Astrocyte (in vitro differentiated cells and primary cell): ENCODE measurements around the gene C9.

Experiments used
- EZH2 ChIP-seq: IDR thresholded peaks from 2 replicates; pipeline ENCODE4 v1.6.1; 2012; ENCODE audit warnings: mild to moderate bottlenecking, low read length, inconsistent platforms; ENCODE audit not compliant: insufficient read depth
- TF ChIP-seq, protein P1 (sequence below): IDR thresholded peaks from 2 replicates; pipeline ENCODE4 v1.5.1; 2011; ENCODE audit warnings: low read depth, mild to moderate bottlenecking, inconsistent platforms, low read length, moderate library complexity; ENCODE audit not compliant: insufficient read depth

DNA sequence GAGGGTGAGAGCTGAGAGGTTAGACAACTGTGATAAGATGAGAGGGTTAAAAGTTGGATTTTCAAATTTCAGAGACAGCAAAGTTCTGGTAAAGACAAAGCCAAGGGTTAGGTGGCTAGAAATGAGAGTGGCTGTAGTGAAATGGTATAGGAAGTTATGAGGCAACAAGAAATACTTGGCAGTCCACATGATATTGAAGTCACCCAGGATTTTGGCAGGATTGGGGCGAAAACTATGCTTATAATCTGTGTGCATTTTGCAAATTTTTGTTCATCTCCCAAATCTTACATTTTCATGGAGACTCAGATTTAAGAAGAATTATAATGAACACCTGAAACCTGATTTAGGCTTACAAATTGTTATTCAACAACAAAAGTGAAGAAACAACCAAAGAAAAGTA, 35.6 kb downstream of the C9 start:
- TF ChIP-seq, protein P1, sequence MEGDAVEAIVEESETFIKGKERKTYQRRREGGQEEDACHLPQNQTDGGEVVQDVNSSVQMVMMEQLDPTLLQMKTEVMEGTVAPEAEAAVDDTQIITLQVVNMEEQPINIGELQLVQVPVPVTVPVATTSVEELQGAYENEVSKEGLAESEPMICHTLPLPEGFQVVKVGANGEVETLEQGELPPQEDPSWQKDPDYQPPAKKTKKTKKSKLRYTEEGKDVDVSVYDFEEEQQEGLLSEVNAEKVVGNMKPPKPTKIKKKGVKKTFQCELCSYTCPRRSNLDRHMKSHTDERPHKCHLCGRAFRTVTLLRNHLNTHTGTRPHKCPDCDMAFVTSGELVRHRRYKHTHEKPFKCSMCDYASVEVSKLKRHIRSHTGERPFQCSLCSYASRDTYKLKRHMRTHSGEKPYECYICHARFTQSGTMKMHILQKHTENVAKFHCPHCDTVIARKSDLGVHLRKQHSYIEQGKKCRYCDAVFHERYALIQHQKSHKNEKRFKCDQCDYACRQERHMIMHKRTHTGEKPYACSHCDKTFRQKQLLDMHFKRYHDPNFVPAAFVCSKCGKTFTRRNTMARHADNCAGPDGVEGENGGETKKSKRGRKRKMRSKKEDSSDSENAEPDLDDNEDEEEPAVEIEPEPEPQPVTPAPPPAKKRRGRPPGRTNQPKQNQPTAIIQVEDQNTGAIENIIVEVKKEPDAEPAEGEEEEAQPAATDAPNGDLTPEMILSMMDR = no peak
- no peak for TF ChIP-seq EZH2
